ENCODE measurements around the gene SLC5A3. TPM values are rescaled to one million over a fixed set of nuclear protein-coding genes. Genes with fewer than 3 reads are reported as not detected.

Gene SLC5A3
- total and polyA plus RNA-seq, 2 of the 8 experiments (the other 6 are each of a cell fraction or from before 2014, with no cell fraction given) = 4.0 to 19.4 TPM

- FAIRE-seq (no peak), DNase-seq (ENCODE audit: low read depth in 1 of 2, low spot score in 2 of 2) (no peak)
- POLR2A ChIA-PET (ENCODE audit: partially characterized antibody) = interaction anchor here (0.7 to 1.5 kb wide), 3 partner anchors 9 to 119 kb away, joined by 3 to 4 read pairs (median 4); partner anchors contain the start of genes MRPS6 and SLC5A3
- H3K23me2 ChIP-seq (ENCODE audit: low read depth, low read length) = no peaks in the 10 kb centered on the region
- H3K36me3 ChIP-seq (ENCODE audit: control insufficient read depth in 2 of 4, insufficient read depth in 4 of 4, low read length in 3 of 4) = peaks cover 0 to 2% (median under 1%) of the 10 kb centered on the region in 4 experiments; a peak in 2 of 8 replicates
- WGBS, 2 experiments (ENCODE audit: extremely low coverage in 1 of 2, insufficient coverage in 1 of 2, insufficient read length in 1 of 2, insufficient replicate concordance in 2 of 2, low coverage in 1 of 2, low lambda C conversion rate in 2 of 2, missing lambda C conversion rate in 1 of 2) = 92% methylated on average over 3 of the region's 3 CpGs; no CpG with 5 or more reads in 1 of the 2 experiments
- H3K14ac ChIP-seq (ENCODE audit: insufficient read length) = no peak overlapping the region
- no peak overlapping the region for H3K4me3 ChIP-seq (ENCODE audit: extremely low read depth in 1 of 4, insufficient read depth in 2 of 4, low read depth in 3 of 4, low read length in 4 of 4)
- H4K5ac ChIP-seq (ENCODE audit: insufficient read length, low read depth, low read length) = no peak overlapping the region
- no peak overlapping the region for H4K91ac ChIP-seq (replicated peaks; ENCODE audit: insufficient read length, low read length)
- H3K9me3 ChIP-seq (ENCODE audit: insufficient read depth in 2 of 2, low read depth in 1 of 2, low read length in 1 of 2) = no peaks in the 10 kb centered on the region
- H4K8ac ChIP-seq (ENCODE audit: extremely low read depth, insufficient read depth, low read length) = no peak overlapping the region
- H3K18ac ChIP-seq (ENCODE audit: extremely low read depth, low read length) = no peak overlapping the region
- no peak overlapping the region for H2BK12ac ChIP-seq (ENCODE audit: low read depth, low read length)
- no peak overlapping the region for H3K56ac ChIP-seq (replicated peaks; ENCODE audit: insufficient read length, low read depth, low read length)
- H2BK5ac ChIP-seq (ENCODE audit: low read depth, low read length) = no peak overlapping the region
- no peak overlapping the region for H2AK5ac ChIP-seq (ENCODE audit: low read depth, low read length)
- H4K20me1 ChIP-seq (replicated peaks in 1 of 2; ENCODE audit: control insufficient read depth in 1 of 2, insufficient read depth in 2 of 2, low read length in 2 of 2) = peaks cover 12 to 28% of the 10 kb centered on the region in 2 experiments
- H3K27ac ChIP-seq (ENCODE audit: low read depth, low read length) = no peak overlapping the region
- peaks cover 2 to 16% (median 8%) of the 10 kb centered on the region in 4 experiments; a peak in 6 of 7 replicates for H3K4me1 ChIP-seq (replicated peaks in 1 of 4; ENCODE audit: control insufficient read depth in 3 of 4, insufficient read depth in 4 of 4, low read length in 3 of 4)
- H3K4ac ChIP-seq (replicated peaks; ENCODE audit: insufficient read length, low read depth, low read length) = no peak overlapping the region
- H3K79me2 ChIP-seq (ENCODE audit: control insufficient read depth in 1 of 2, insufficient read depth in 2 of 2, low read length in 2 of 2) = peaks cover 13 to 99% of the 10 kb centered on the region in 2 experiments
- H3K23ac ChIP-seq (ENCODE audit: insufficient read length) = no peak overlapping the region
- no peak overlapping the region for H3K9ac ChIP-seq (replicated peaks in 1 of 4; ENCODE audit: extremely low read depth in 1 of 4, low read depth in 3 of 4, low read length in 3 of 4)
- no peak overlapping the region for H2BK120ac ChIP-seq (replicated peaks; ENCODE audit: low read depth, low read length)
- no peak overlapping the region for H3K4me2 ChIP-seq (ENCODE audit: insufficient read depth in 1 of 2, low read depth in 2 of 2, low read length in 2 of 2)
- no peaks in the 10 kb centered on the region for H3K27me3 ChIP-seq (replicated peaks in 1 of 4; ENCODE audit: control insufficient read depth in 3 of 4, extremely low read depth in 1 of 4, insufficient read depth in 3 of 4, low read length in 3 of 4)
- peaks cover 11% of the 10 kb centered on the region for H3K79me1 ChIP-seq (ENCODE audit: low read depth, low read length)
- no peak overlapping the region for H2AFZ ChIP-seq (ENCODE audit: low read length)
- no peak overlapping the region for H2BK20ac ChIP-seq (ENCODE audit: low read length)
- H2BK15ac ChIP-seq (ENCODE audit: low read length) = no peak overlapping the region
- CTCF ChIA-PET (ENCODE audit: partially characterized antibody) = interaction anchor here (0.9 kb wide), 1 partner anchor 51 kb away, joined by 3 read pairs; no protein-coding TSS in a partner anchor
These were observed 10.0 kb downstream of the SLC5A3 start for GRCh38 chr21:34083357-34083756.
